Cardiac septum (tissue), 1 donor: ENCODE data around the gene ARAP3. TPM values are rescaled to one million over a fixed set of nuclear protein-coding genes. Genes with fewer than 3 reads are reported as not detected.

Experiments used
- DNase-seq: peaks from one replicate; pipeline ENCODE4 v3.0.0-alpha.2; 2020; ENCODE audit warnings: low spot score
- intact Hi-C: fragments of 100-400 bp; cut with DNase I; formaldehyde crosslinking; loops from one replicate; pipeline ENCODE4 v1.14.0; 2022
- total RNA-seq: library from RNA; stranded (reverse); fragmentation: NEBNext Ultra II Directional; extraction: Animal tissue kit (Norgen Biotek cat#: 25700); gene quantifications from one replicate; pipeline ENCODE4 v1.2.1, GENCODE V29; 2021
- donor health status: DM: no; HTN: no; CAD: no.

The ARAP3 gene
- total RNA-seq, 1 donor from 2014 or later, result 22.9 TPM

- DNase-seq, result no peak
- intact Hi-C loops, result no loop called here
These were observed 7.3 kb downstream of the ARAP3 start for GRCh38 chr5:141674747-141675146.

- no peak for DNase-seq
- intact Hi-C loops, result no loop called here
These were observed 8.9 kb downstream of the ARAP3 start for GRCh38 chr5:141672841-141673813.

- intact Hi-C loops, result no loop called here
- DNase-seq, result no peak
These were observed 9.8 kb downstream of the ARAP3 start for GRCh38 chr5:141672071-141672840.

DNA sequence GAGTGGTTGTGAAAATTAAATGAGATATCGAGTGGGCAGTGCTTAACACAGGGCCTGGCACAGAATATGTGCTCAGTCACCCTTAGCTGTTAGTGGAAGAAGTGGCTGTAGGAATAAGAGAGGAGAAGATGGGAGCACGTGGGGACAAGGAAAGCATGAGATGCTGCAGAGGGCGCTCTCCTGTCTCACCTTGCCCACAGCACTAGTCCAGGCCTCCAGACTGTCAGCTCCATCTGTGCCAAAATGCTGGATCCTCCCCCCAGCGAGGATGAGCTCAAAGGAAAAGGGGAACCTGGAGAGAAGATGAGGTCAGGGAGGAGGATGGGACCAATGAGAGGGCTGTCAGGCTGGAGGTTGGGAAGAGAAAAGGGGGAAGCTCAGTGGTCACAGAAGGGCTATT is 12.5 kb downstream of the ARAP3 start:
- intact Hi-C loops, result no loop called here
- DNase-seq, result no peak

- no peak for DNase-seq
- intact Hi-C loops, result no loop called here
These were observed 13.3 kb downstream of the ARAP3 start for GRCh38 chr5:141668601-141669265.

- intact Hi-C loops, result no loop called here
- no peak for DNase-seq
These were observed 15.8 kb downstream of the ARAP3 start for GRCh38 chr5:141665995-141666940.

DNA sequence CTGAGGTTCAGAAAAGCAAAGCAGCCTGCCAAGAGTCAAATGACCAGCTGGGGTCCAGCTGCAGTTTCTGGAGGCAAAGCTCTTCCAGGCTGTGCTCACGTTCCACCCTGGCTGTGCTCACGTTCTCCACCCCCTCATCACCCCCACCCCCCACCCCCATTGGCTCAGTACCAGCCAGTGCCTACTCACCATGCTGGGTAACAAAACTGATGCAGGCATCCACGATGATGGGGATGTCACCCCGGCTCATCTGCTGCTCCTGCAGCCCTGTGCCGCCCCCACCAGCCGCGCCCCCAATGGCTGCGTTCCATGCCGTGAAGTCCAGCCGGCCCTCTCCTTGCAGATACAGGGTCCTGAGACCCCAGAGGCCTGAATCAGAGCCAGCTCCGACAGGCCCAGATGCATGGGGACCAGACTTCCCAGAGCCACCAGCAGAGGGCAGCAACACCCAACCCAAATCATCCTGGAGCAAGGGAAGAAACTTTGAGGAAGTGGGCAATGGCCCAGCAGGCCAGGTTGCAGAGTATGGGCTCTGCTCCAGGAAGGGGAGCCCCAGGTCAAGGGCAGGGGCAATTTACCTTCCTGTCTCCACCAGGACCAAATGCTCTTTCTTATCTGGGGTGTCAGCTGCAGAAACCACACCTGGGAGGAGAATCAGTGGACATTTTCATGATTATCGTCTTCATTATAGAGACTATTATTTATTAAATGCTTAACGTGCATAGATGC is 17.1 kb downstream of the ARAP3 start:
- DNase-seq, result peak; percentile 88
- intact Hi-C loops, result no loop called here

- intact Hi-C loops, result no loop called here
These were observed 18.5 kb downstream of the ARAP3 start for GRCh38 chr5:141663506-141663905.

DNA sequence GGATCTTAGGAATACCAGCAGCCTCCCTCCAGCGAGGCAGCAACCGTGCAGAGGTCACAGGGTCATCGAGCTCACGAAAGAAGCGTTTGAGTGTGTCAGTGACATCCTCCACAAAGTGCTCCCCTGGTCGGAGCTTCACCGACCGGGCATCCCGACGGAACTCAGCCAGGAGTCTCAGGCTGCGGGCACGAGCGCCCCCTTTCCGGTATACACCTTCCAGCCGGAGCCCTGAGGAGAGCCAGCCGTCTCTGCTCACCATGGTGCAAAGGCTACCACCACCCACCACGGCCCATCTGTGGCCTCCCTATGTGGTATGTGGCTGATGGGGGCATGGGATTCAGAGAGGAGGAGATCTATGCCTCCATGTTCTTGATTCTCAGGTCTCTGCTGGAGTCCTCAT is 20.0 kb downstream of the ARAP3 start:
- no peak for DNase-seq
- intact Hi-C loops, result no loop called here

More at GRCh38 chr5:141663506-141663905, 18.5 kb downstream of the ARAP3 start:
- no peak for DNase-seq

DNA sequence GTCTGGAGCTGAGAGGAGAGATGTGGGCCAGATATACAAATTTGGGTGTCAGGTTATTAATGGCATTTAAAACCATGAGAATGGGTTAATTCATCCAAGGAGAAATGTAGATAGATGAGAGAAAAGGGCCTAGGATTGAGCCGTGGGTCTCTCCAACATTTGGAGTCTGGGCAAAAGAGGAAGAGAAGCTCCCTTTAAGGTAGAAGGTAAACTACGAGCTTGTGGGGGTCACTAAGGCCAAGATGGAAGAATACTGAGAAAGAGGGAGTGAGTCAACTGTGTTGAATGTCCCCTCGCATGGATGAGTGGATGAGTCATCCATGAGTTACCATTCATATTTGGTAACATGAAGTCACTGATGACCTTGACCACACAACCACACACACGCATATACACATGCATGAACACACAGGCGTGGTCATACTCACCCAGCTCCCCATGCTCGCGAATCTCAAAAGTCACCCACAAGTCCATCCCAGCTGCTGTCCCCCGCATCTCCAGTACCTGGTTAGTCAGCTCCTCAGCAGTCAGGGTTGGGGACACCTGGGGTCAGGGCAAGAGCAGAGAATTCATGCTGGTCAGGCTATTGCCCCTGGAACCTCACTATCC is 24.0 kb downstream of the ARAP3 start:
- no peak for DNase-seq
- intact Hi-C loops, result no loop called here

DNA sequence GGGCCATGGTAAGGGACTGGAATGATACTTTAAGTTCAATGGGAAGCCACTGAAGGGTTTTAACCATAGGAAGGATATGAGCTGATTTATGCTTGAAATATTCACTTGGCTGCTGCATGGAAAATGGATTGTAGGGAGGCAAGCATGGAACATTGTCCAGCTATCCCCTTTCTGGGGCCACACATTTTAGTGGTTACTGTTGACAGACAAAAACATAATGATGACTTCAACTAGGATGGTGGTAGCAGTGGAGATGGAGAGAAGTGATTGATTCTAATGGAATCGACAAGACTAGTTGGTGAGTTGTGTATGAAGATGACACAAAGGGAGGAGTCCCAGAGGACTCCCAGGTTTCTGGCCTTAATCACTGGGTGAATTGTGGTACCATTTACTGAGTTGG is 24.6 kb downstream of the ARAP3 start:
- no peak for DNase-seq
- intact Hi-C loops, result no loop called here

GRCh38 chr5:141656396-141656795 is 25.6 kb downstream of the ARAP3 start:
- intact Hi-C loops, result no loop called here
- no peak for DNase-seq

DNA sequence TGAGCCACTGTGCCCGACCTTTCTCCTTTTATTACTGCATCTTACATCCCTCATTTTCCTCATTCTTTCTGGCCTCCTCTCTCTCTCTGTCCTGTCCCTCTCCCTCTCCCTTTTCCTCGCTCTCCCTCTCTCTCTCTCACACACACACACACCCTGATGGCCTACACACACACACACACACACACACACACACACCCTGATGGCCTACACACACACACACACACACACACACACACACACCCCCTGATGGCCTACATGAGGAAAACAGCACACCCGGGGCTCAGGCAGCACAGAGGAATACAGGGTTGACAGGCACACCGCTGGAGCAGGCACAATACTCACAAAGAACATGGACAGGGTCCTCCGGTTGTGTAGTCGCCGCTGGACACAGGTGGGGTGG is 27.0 kb downstream of the ARAP3 start:
- intact Hi-C loops, result no loop called here
- no peak for DNase-seq

- intact Hi-C loops, result no loop called here
- DNase-seq, result no peak
These were observed 27.7 kb downstream of the ARAP3 start for GRCh38 chr5:141654298-141654697.

DNA sequence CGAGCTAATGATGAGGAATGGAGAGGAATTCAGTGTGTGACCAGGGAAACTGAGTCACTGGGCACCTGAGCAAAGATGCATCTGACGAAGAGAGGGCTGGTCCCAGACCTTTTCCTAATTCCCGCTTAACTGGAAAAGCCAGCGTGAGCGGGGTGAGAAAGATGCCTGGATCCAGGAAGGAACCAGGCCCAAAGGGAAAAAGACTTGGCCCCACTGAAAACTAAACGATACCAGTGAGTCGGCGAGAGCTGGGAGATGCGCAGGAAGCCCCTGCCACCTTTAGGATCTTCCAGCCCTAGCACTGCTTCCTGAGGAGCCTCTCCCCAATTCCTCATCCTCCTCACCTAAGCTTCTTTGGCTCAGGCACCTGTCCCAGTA is 30.3 kb downstream of the ARAP3 start:
- no peak for DNase-seq

DNA sequence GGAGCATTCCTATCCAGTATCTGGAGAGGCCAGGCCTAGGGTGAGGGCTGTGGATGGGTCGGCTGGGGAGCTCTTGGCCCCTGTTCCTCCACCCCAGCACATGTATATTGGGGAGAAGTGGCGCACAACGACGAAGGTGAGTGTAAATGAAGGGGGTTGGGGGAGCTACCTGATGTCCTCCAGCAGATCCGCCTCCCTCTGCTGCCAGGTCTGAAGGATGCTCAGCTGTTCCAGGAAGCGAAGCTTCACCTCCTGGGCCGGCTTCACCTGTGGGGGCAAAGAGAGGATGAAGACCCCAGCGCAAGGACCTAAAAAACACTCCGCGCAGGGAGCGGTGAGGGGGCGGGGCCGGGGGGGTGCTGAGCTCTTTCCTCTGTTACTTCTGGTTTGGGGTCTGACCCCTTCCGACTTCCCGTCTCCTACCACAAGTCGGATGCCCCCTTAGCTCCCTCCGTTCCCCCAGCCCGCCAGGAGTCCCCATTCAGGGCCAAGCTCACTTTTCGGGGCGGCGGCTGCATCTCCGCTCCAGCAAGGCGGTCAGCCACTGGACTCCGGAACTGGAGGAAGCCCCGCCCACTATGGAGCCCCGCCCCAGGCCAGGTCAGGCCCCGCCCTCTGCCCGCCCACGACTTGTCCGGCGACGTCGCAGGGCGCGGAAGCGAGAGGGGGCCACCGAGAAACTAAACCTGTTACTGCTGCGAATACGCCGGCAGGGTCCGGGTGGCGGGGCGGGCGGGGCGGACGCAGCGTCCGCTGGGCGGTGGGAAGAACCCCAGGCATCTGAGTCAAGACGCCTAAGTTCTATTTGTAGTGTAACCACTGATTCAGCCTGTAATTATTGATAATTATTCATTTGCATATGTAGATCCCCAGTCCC is 30.9 kb downstream of the ARAP3 start, which contains the start of gene FCHSD1:
FCHSD1 (minus strand) TSS at position 568 of the 877 bp plus-strand sequence; CDS start at position 518, 50 bp downstream.
- intact Hi-C loops, result no loop called here
- DNase-seq, result peak; percentile 97

More for the DNA sequence above, 30.3 kb downstream of the ARAP3 start:
- intact Hi-C loops, result no loop called here

- no peak for DNase-seq
- intact Hi-C loops, result no loop called here
These were observed 32.1 kb downstream of the ARAP3 start for GRCh38 chr5:141649972-141650371.
